Loucy (cell line): ENCODE results near the gene LIPC.

Source experiments
- CTCF ChIP-seq: fragments of 200-600 bp; sonication (generic); conservative IDR thresholded peaks from 2 replicates; pipeline ENCODE4 v1.5.1; 2014; ENCODE audit warnings: mild to moderate bottlenecking, antibody characterized with exemption, low read length
- EZH2phosphoT487 ChIP-seq: fragments of 200-600 bp; IDR thresholded peaks from 2 replicates; pipeline ENCODE4 v1.6.1; 2018; ENCODE audit warnings: antibody characterized with exemption, mild to moderate bottlenecking, moderate library complexity, borderline replicate concordance

DNA sequence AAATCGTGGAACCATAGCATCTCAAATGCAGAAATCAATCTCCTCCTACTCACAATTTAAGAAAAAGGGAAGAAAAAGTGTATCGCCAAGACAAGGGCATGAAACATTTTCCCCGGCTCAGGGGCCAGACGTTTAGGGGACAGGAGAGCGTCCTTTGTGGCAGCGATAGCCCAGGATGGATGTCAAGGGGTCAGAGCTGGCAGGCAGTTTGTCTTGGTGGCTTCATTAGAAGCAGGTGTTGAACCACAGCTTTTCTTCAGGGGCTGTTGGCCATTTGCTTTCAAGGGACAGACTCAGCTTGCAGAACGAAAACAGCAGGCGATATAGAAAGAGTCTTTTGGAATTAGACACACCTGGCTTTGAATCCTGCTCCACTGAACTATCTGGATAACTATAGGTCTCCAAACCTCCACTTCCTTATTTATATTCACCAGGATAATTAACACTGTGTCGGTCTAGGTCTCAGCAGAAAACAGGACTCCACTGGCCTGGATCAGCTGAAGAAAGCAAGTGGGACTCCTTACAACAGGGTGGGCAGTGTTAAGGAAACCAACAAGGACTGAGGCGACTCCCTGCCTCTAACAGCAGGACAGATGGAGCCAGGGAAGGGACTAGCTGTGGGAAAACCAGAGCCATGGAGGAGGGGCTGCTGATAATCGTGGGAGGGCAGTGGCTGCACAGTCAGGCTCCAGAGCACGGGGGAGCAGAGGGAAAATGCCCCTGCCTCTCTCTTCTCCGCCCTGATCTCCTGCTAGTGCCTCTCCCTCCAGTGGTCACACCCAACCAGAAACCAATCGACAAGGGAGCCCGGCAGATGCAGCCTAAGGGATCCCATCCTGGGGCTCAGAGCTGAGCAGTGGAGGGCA lies 123.6 kb downstream of the LIPC start:
- TF ChIP-seq CTCF (no peak), EZH2phosphoT487 (no peak)
